Testis (tissue), 3 donors: Measurements from ENCODE around the gene TMEM256. TPM values are rescaled to one million over a fixed set of nuclear protein-coding genes. Genes with fewer than 3 reads are reported as not detected.
A peak's percentile ranks its signal among the peaks of the same experiment; 100 is the strongest.

ENCODE experiments used
- DNase-seq: peaks from one replicate; pipeline ENCODE4 v3.0.0-alpha.2; 2019
- H3K27ac ChIP-seq, 2 donors: fragments of 200-600 bp; sonication (generic); one replicate each; pipeline ENCODE4 v1.5.1; 2019
- H3K27me3 ChIP-seq: fragments of 200-600 bp; sonication (generic); one replicate; pipeline ENCODE4 v1.5.1; 2019
- H3K36me3 ChIP-seq: fragments of 200-600 bp; sonication (generic); one replicate; pipeline ENCODE4 v1.5.1; 2017; ENCODE audit warnings: low read depth; ENCODE audit errors: missing control alignments
- H3K4me1 ChIP-seq: fragments of 200-600 bp; sonication (generic); one replicate; pipeline ENCODE4 v1.5.1; 2019
- H3K4me3 ChIP-seq, 2 donors: fragments of 200-600 bp; sonication (generic); one replicate each; pipeline ENCODE4 v1.5.1; 2017 to 2019
- H3K9me3 ChIP-seq: fragments of 200-600 bp; sonication (generic); one replicate; pipeline ENCODE4 v1.5.1; 2017
- CTCF ChIP-seq, 3 experiments: fragments of 450-650 bp in 2 of 3; fragments of 200-600 bp in 1 of 3; sonication (generic) in 1 of 3; IDR thresholded peaks; one replicate each; pipeline ENCODE4 v1.5.1; 2016 to 2019; ENCODE audit warnings: antibody characterized with exemption in 3 of 3, mild to moderate bottlenecking in 2 of 3, moderate library complexity in 1 of 3
- POLR2A ChIP-seq: fragments of 450-650 bp; IDR thresholded peaks from one replicate; pipeline ENCODE4 v1.6.1; 2017; ENCODE audit warnings: antibody characterized with exemption, mild to moderate bottlenecking, moderate library complexity
- WGBS, 2 donors: methylation state at CpG; one replicate each; pipeline ENCODE4 v1.1.5; 2018; 5-methylcytosine and 5-hydroxymethylcytosine counted together
- intact Hi-C: fragments of 100-400 bp; cut with DNase I; formaldehyde crosslinking; loops from one replicate; pipeline ENCODE4 v1.15.1; 2023; ENCODE audit warnings: low total_unique reads
- polyA plus RNA-seq: library from polyadenylated mRNA; stranded (reverse); fragments of 350-450 nt; fragmentation: Illumina TruSeq; extraction: RNeasy Lipid Tissue Mini Kit (QIAGEN cat#74804); gene quantifications from one replicate; pipeline ENCODE4 v1.2.3, GENCODE V29; 2014; ENCODE audit warnings: low read depth, low replicate concordance; ENCODE audit not compliant: insufficient read depth
- total RNA-seq, 2 donors: library from RNA; depleted of rRNA; stranded (reverse); fragments of >200 nt; gene quantifications; one replicate each; pipeline ENCODE4 v1.2.3, GENCODE V29; 2016

TMEM256 gene
- total and polyA plus RNA-seq, 3 donors from 2014 or later = 18.7 to 33.3 (median 27.3) TPM

- no peak for DNase-seq
- intact Hi-C loops = no loop called here
- Histone ChIP-seq H3K9me3 (no peaks in the 10 kb centered on the region), H3K36me3 (no peaks in the 10 kb centered on the region), H3K27me3 (no peaks in the 10 kb centered on the region), H3K4me3 (no peak overlapping the region), H3K4me1 (peaks cover 22% of the 10 kb centered on the region), H3K27ac (no peak overlapping the region)
- 79 to 81% methylated on average over 7 of the region's 7 CpGs for WGBS, 2 donors
- TF ChIP-seq CTCF (IDR thresholded peaks at IDR 0.05) (no peak), POLR2A (no peak)
Measured at GRCh38 chr17:7443499-7444485, 39.9 kb upstream of the TMEM256 start.

GRCh38 chr17:7442142-7442541 is 38.2 kb upstream of the TMEM256 start:
- intact Hi-C loops = no loop called here
- Histone ChIP-seq H3K27ac (no peak overlapping the region), H3K36me3 (no peaks in the 10 kb centered on the region), H3K4me1 (peaks cover 28% of the 10 kb centered on the region), H3K4me3 (no peak overlapping the region), H3K27me3 (no peaks in the 10 kb centered on the region), H3K9me3 (no peaks in the 10 kb centered on the region)
- 92 to 100% methylated on average over 2 of the region's 2 CpGs for WGBS, 2 donors
- TF ChIP-seq POLR2A (no peak), CTCF (IDR thresholded peaks at IDR 0.05) (no peak)
- DNase-seq = no peak

- Histone ChIP-seq H3K36me3 (no peaks in the 10 kb centered on the region), H3K4me1 (peaks cover 28% of the 10 kb centered on the region), H3K27ac (no peak overlapping the region), H3K4me3 (no peak overlapping the region), H3K9me3 (no peaks in the 10 kb centered on the region), H3K27me3 (no peaks in the 10 kb centered on the region)
- no peak for TF ChIP-seq CTCF (IDR thresholded peaks at IDR 0.05)
- TF ChIP-seq POLR2A = no peak
- no peak for DNase-seq
- intact Hi-C loops = no loop called here
- 52 to 74% methylated on average over 7 of the region's 7 CpGs for WGBS, 2 donors
Measured at GRCh38 chr17:7441266-7441665, 37.4 kb upstream of the TMEM256 start.

- Histone ChIP-seq H3K27me3 (no peaks in the 10 kb centered on the region), H3K4me1 (peaks cover 28% of the 10 kb centered on the region), H3K27ac (no peak overlapping the region), H3K9me3 (no peaks in the 10 kb centered on the region), H3K4me3 (no peak overlapping the region), H3K36me3 (no peaks in the 10 kb centered on the region)
- intact Hi-C loops = no loop called here
- 8 to 14% methylated on average over 6 to 12 of the region's 12 CpGs for WGBS, 2 donors
- peak; percentile 67 for DNase-seq
- TF ChIP-seq CTCF (IDR thresholded peaks at IDR 0.05) = no peak
- no peak for TF ChIP-seq POLR2A
Measured at GRCh38 chr17:7440834-7441195, 36.9 kb upstream of the TMEM256 start.
